Left ventricle myocardium inferior (tissue), 1 donor: ENCODE measurements around the gene MND1. TPM values are rescaled to one million over a fixed set of nuclear protein-coding genes. Genes with fewer than 3 reads are reported as not detected.

ENCODE experiments used
- DNase-seq: peaks from one replicate; pipeline ENCODE4 v3.0.0-alpha.2; 2020
- H3K27ac ChIP-seq: fragments of 200-600 bp; replicated peaks from 2 replicates; pipeline ENCODE4 v1.8.0; 2021
- H3K27me3 ChIP-seq: fragments of 200-600 bp; 2 replicates; pipeline ENCODE4 v1.8.0; 2021; ENCODE audit warnings: low read depth
- H3K36me3 ChIP-seq: fragments of 200-600 bp; 2 replicates; pipeline ENCODE4 v1.8.0; 2021
- H3K4me1 ChIP-seq: fragments of 200-600 bp; 2 replicates; pipeline ENCODE4 v1.8.0; 2021
- H3K4me3 ChIP-seq: fragments of 200-600 bp; 2 replicates; pipeline ENCODE4 v1.8.0; 2021; ENCODE audit warnings: mild to moderate bottlenecking, moderate library complexity
- H3K9me3 ChIP-seq: fragments of 200-600 bp; replicated peaks from 2 replicates; pipeline ENCODE4 v1.8.0; 2021
- CTCF ChIP-seq: fragments of 200-600 bp; IDR thresholded peaks from 2 replicates; pipeline ENCODE4 v1.8.0; 2021; ENCODE audit warnings: antibody characterized with exemption, mild to moderate bottlenecking, borderline replicate concordance
- intact Hi-C: fragments of 100-400 bp; cut with micrococcal nuclease; formaldehyde crosslinking; loops from one replicate; pipeline ENCODE4 v1.11.0; 2022
- total RNA-seq: library from RNA; stranded (reverse); fragmentation: NEBNext Ultra II Directional; extraction: Animal tissue kit (Norgen Biotek cat#: 25700); gene quantifications from one replicate; pipeline ENCODE4 v1.2.1, GENCODE V29; 2021
- donor health status: DM: no; HTN: yes; CAD: no; lungs with severe emphysema.

MND1 gene
- total RNA-seq, 1 donor from 2014 or later: 0.38 TPM

GRCh38 chr4:153372967-153373562, 28.6 kb downstream of the MND1 start:
- Histone ChIP-seq H3K27ac (no peak overlapping the region), H3K36me3 (no peaks in the 10 kb centered on the region), H3K4me3 (no peak overlapping the region), H3K4me1 (no peaks in the 10 kb centered on the region), H3K9me3 (peaks cover 18% of the 10 kb centered on the region), H3K27me3 (no peaks in the 10 kb centered on the region)
- no peak for DNase-seq
- intact Hi-C loops: no loop called here
- no peak for TF ChIP-seq CTCF

GRCh38 chr4:153374442-153374841, 30.0 kb downstream of the MND1 start:
- DNase-seq: no peak
- intact Hi-C loops: no loop called here
- TF ChIP-seq CTCF: no peak
- Histone ChIP-seq H3K4me1 (no peaks in the 10 kb centered on the region), H3K36me3 (no peaks in the 10 kb centered on the region), H3K27ac (no peak overlapping the region), H3K4me3 (no peak overlapping the region), H3K27me3 (no peaks in the 10 kb centered on the region), H3K9me3 (peaks cover 18% of the 10 kb centered on the region)

GRCh38 chr4:153375303-153375702, 30.8 kb downstream of the MND1 start:
- Histone ChIP-seq H3K4me3 (no peak overlapping the region), H3K4me1 (no peaks in the 10 kb centered on the region), H3K9me3 (peaks cover 18% of the 10 kb centered on the region), H3K27ac (no peak overlapping the region), H3K36me3 (no peaks in the 10 kb centered on the region), H3K27me3 (no peaks in the 10 kb centered on the region)
- DNase-seq: no peak
- TF ChIP-seq CTCF: no peak
- intact Hi-C loops: no loop called here

GRCh38 chr4:153383131-153383530, 38.6 kb downstream of the MND1 start:
- Histone ChIP-seq H3K27ac (no peak overlapping the region), H3K4me3 (no peak overlapping the region), H3K27me3 (no peaks in the 10 kb centered on the region), H3K36me3 (no peaks in the 10 kb centered on the region), H3K4me1 (no peaks in the 10 kb centered on the region), H3K9me3 (no peaks in the 10 kb centered on the region)
- DNase-seq: no peak
- intact Hi-C loops: no loop called here
- no peak for TF ChIP-seq CTCF

GRCh38 chr4:153384160-153384559, 39.7 kb downstream of the MND1 start:
- intact Hi-C loops: no loop called here
- no peak for TF ChIP-seq CTCF

More at GRCh38 chr4:153384160-153384559, 39.7 kb downstream of the MND1 start:
- H3K9me3 ChIP-seq: no peaks in the 10 kb centered on the region
- H3K27ac ChIP-seq: no peak overlapping the region
- H3K36me3 ChIP-seq: no peaks in the 10 kb centered on the region
- H3K4me3 ChIP-seq: no peak overlapping the region
- no peaks in the 10 kb centered on the region for H3K4me1 ChIP-seq
- no peaks in the 10 kb centered on the region for H3K27me3 ChIP-seq
- no peak for DNase-seq
